HEK293 (cell line): ENCODE data around the gene SMPD3.

Source experiments
- CTCF ChIA-PET: fragments of 350-600 bp; formaldehyde crosslinking; extraction: SDS; loops from one replicate; lab custom pipeline; 2021; ENCODE audit warnings: antibody characterized with exemption; lab: Yijun Ruan, JAX
- POLR2A ChIA-PET: fragments of 300-600 bp; formaldehyde crosslinking; extraction: SDS; loops from one replicate; lab custom pipeline; 2020; ENCODE audit warnings: antibody characterized with exemption, inconsistent platforms; lab: Yijun Ruan, JAX
- H3K27ac ChIP-seq: fragments of 200-500 bp; sonication (Bioruptor generic); 2 replicates; pipeline ENCODE4 v1.5.1; 2014; ENCODE audit warnings: low read depth, low read length, control low read depth, inconsistent platforms; ENCODE audit errors: extremely low read depth
- H3K36me3 ChIP-seq, 2 experiments: fragments of 200-500 bp in 1 of 2; sonication (Bioruptor generic) in 1 of 2; 1 replicate in 1 of 2; 2 replicates in 1 of 2; pipeline ENCODE4 v1.5.1; 2014 to 2017; ENCODE audit warnings: inconsistent platforms in 2 of 2, low read length in 2 of 2; ENCODE audit not compliant: control insufficient read depth in 2 of 2, insufficient read depth in 1 of 2
- H3K4me1 ChIP-seq: fragments of 200-500 bp; sonication (Bioruptor generic); 2 replicates; pipeline ENCODE4 v1.5.1; 2014; ENCODE audit warnings: mild to moderate bottlenecking, low read length, inconsistent platforms; ENCODE audit not compliant: control insufficient read depth, insufficient read depth
- H3K4me3 ChIP-seq: 2 replicates; pipeline ENCODE4 v1.5.1; 2011; ENCODE audit warnings: low read depth, mild to moderate bottlenecking, control low read depth, low read length, moderate library complexity
- H3K9me3 ChIP-seq: fragments of 200-500 bp; sonication (Bioruptor generic); 2 replicates; pipeline ENCODE4 v1.5.1; 2014; ENCODE audit warnings: low read depth, low read length, inconsistent platforms; ENCODE audit not compliant: control insufficient read depth, insufficient read depth
- GLI2 ChIP-seq: fragments of 450-650 bp; formaldehyde crosslinking; IDR thresholded peaks from 2 replicates; pipeline ENCODE4; 2017; ENCODE audit warnings: missing biosample characterization, missing genetic modification characterization, low read depth, borderline replicate concordance
- KLF10 ChIP-seq: fragments of 450-650 bp; IDR thresholded peaks from 2 replicates; pipeline ENCODE4 v1.5.1; 2018; ENCODE audit warnings: missing biosample characterization, mild to moderate bottlenecking, missing genetic modification characterization
- MZF1 ChIP-seq: fragments of 450-650 bp; formaldehyde crosslinking; IDR thresholded peaks from 2 replicates; pipeline ENCODE4 v1.5.1; 2017; ENCODE audit warnings: missing biosample characterization, missing genetic modification characterization, borderline replicate concordance
- ZNF174 ChIP-seq: fragments of 450-650 bp; formaldehyde crosslinking; IDR thresholded peaks from 2 replicates; pipeline ENCODE4 v1.5.0; 2017; ENCODE audit warnings: missing biosample characterization, mild to moderate bottlenecking, missing genetic modification characterization
- ZNF211 ChIP-seq: fragments of 450-650 bp; formaldehyde crosslinking; IDR thresholded peaks from 2 replicates; pipeline ENCODE4 v1.5.1; 2016; ENCODE audit warnings: low read depth, missing biosample characterization, missing genetic modification characterization
- ZNF354C ChIP-seq: fragments of 450-650 bp; formaldehyde crosslinking; IDR thresholded peaks from 2 replicates; pipeline ENCODE4 v1.5.1; 2016; ENCODE audit warnings: missing biosample characterization, missing genetic modification characterization, low read depth, borderline replicate concordance
- ZNF473 ChIP-seq: fragments of 450-650 bp; formaldehyde crosslinking; IDR thresholded peaks from 2 replicates; pipeline ENCODE4 v1.5.1; 2017; ENCODE audit warnings: missing biosample characterization, missing genetic modification characterization
- ZNF544 ChIP-seq: fragments of 450-650 bp; formaldehyde crosslinking; IDR thresholded peaks from 2 replicates; pipeline ENCODE4 v1.5.0; 2017; ENCODE audit warnings: missing biosample characterization, missing genetic modification characterization
- ZNF555 ChIP-seq: fragments of 450-650 bp; formaldehyde crosslinking; conservative IDR thresholded peaks from 2 replicates; pipeline ENCODE4 v1.5.1; 2017; ENCODE audit warnings: missing biosample characterization, mild to moderate bottlenecking, missing genetic modification characterization, inconsistent platforms
- ZNF670 ChIP-seq: fragments of 450-650 bp; formaldehyde crosslinking; IDR thresholded peaks from 2 replicates; pipeline ENCODE4 v1.5.1; 2016; ENCODE audit warnings: missing biosample characterization, missing genetic modification characterization, low read depth
- ZNF76 ChIP-seq: fragments of 450-650 bp; formaldehyde crosslinking; IDR thresholded peaks from 2 replicates; pipeline ENCODE4; 2016; ENCODE audit warnings: low read depth, missing biosample characterization, missing genetic modification characterization, borderline replicate concordance
- TF ChIP-seq, protein P1 (sequence below): fragments of 450-650 bp; formaldehyde crosslinking; IDR thresholded peaks from 2 replicates; pipeline ENCODE4 v1.5.1; 2016; ENCODE audit warnings: missing biosample characterization, missing genetic modification characterization
- TF ChIP-seq, protein P2 (sequence below): fragments of 450-650 bp; formaldehyde crosslinking; IDR thresholded peaks from 2 replicates; pipeline ENCODE4 v1.5.1; 2016; ENCODE audit warnings: missing biosample characterization, missing genetic modification characterization
- TF ChIP-seq, protein P3 (sequence below): fragments of 450-650 bp; formaldehyde crosslinking; IDR thresholded peaks from 2 replicates; pipeline ENCODE4 v1.5.1; 2017; ENCODE audit warnings: missing biosample characterization, missing genetic modification characterization

The SMPD3 gene

DNA sequence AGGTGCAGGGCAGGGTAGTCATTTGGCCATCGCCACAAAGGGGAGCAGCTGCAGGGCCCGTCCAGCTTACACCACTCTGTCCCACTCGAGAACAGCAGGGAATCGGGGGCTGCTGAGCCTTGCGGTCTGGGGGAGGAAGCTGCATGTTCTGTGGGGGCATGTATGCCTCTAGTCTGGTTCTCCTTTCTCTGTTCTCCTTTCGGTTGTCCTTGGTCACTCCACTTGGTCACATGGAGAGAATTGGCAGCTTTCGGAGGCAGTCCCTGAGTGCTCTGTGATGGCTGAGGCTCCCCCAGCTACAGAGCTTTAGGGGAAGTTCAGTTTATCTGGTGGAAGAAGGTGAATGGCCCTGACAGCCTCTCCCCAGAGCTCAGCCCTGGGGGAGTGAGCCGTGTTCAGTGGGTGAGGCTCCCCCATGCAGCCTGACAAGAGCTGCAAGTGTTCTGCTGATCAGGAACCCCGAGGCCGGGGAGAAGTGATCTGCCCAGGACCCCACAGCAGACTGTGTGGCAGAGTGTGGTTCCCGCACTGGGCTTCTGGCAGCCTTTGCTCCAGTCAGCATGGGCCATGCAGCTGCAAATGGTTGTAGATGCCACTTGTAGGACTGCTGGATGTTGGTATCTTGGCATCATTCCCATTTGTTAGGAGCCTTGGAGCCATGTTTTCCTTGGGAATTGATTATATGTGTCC, 22.3 kb upstream of the SMPD3 start:
- no peaks in the 10 kb centered on the region for H3K4me1 ChIP-seq
- H3K9me3 ChIP-seq, result no peaks in the 10 kb centered on the region
- ChIA-PET POLR2A (no interaction called here), CTCF (interaction anchor here (0.6 to 1.6 kb wide), 4 partner anchors 25 to 520 kb away, joined by 3 to 5 read pairs (median 4); no protein-coding TSS in a partner anchor)
- TF ChIP-seq, protein P1, sequence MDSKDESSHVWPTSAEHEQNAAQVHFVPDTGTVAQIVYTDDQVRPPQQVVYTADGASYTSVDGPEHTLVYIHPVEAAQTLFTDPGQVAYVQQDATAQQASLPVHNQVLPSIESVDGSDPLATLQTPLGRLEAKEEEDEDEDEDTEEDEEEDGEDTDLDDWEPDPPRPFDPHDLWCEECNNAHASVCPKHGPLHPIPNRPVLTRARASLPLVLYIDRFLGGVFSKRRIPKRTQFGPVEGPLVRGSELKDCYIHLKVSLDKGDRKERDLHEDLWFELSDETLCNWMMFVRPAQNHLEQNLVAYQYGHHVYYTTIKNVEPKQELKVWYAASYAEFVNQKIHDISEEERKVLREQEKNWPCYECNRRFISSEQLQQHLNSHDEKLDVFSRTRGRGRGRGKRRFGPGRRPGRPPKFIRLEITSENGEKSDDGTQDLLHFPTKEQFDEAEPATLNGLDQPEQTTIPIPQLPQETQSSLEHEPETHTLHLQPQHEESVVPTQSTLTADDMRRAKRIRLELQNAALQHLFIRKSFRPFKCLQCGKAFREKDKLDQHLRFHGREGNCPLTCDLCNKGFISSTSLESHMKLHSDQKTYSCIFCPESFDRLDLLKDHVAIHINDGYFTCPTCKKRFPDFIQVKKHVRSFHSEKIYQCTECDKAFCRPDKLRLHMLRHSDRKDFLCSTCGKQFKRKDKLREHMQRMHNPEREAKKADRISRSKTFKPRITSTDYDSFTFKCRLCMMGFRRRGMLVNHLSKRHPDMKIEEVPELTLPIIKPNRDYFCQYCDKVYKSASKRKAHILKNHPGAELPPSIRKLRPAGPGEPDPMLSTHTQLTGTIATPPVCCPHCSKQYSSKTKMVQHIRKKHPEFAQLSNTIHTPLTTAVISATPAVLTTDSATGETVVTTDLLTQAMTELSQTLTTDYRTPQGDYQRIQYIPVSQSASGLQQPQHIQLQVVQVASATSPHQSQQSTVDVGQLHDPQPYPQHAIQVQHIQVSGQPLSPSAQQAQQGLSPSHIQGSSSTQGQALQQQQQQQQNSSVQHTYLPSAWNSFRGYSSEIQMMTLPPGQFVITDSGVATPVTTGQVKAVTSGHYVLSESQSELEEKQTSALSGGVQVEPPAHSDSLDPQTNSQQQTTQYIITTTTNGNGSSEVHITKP (tag by site-specific recombination), result no peak
- no peak for TF ChIP-seq ZNF76 (tag by site-specific recombination)
- TF ChIP-seq, protein P2, sequence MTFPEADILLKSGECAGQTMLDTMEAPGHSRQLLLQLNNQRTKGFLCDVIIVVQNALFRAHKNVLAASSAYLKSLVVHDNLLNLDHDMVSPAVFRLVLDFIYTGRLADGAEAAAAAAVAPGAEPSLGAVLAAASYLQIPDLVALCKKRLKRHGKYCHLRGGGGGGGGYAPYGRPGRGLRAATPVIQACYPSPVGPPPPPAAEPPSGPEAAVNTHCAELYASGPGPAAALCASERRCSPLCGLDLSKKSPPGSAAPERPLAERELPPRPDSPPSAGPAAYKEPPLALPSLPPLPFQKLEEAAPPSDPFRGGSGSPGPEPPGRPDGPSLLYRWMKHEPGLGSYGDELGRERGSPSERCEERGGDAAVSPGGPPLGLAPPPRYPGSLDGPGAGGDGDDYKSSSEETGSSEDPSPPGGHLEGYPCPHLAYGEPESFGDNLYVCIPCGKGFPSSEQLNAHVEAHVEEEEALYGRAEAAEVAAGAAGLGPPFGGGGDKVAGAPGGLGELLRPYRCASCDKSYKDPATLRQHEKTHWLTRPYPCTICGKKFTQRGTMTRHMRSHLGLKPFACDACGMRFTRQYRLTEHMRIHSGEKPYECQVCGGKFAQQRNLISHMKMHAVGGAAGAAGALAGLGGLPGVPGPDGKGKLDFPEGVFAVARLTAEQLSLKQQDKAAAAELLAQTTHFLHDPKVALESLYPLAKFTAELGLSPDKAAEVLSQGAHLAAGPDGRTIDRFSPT (tag by site-specific recombination), result no peak
- TF ChIP-seq ZNF473 (tag by site-specific recombination), result no peak
- TF ChIP-seq KLF10, result no peak
- no peak for TF ChIP-seq ZNF544 (tag by site-specific recombination)
- TF ChIP-seq, protein P3, sequence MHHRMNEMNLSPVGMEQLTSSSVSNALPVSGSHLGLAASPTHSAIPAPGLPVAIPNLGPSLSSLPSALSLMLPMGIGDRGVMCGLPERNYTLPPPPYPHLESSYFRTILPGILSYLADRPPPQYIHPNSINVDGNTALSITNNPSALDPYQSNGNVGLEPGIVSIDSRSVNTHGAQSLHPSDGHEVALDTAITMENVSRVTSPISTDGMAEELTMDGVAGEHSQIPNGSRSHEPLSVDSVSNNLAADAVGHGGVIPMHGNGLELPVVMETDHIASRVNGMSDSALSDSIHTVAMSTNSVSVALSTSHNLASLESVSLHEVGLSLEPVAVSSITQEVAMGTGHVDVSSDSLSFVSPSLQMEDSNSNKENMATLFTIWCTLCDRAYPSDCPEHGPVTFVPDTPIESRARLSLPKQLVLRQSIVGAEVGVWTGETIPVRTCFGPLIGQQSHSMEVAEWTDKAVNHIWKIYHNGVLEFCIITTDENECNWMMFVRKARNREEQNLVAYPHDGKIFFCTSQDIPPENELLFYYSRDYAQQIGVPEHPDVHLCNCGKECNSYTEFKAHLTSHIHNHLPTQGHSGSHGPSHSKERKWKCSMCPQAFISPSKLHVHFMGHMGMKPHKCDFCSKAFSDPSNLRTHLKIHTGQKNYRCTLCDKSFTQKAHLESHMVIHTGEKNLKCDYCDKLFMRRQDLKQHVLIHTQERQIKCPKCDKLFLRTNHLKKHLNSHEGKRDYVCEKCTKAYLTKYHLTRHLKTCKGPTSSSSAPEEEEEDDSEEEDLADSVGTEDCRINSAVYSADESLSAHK (tag by site-specific recombination), result no peak
- TF ChIP-seq ZNF555, result no peak
- no peaks in the 10 kb centered on the region for H3K36me3 ChIP-seq
- no peak overlapping the region for H3K27ac ChIP-seq
- no peak overlapping the region for H3K4me3 ChIP-seq

DNA sequence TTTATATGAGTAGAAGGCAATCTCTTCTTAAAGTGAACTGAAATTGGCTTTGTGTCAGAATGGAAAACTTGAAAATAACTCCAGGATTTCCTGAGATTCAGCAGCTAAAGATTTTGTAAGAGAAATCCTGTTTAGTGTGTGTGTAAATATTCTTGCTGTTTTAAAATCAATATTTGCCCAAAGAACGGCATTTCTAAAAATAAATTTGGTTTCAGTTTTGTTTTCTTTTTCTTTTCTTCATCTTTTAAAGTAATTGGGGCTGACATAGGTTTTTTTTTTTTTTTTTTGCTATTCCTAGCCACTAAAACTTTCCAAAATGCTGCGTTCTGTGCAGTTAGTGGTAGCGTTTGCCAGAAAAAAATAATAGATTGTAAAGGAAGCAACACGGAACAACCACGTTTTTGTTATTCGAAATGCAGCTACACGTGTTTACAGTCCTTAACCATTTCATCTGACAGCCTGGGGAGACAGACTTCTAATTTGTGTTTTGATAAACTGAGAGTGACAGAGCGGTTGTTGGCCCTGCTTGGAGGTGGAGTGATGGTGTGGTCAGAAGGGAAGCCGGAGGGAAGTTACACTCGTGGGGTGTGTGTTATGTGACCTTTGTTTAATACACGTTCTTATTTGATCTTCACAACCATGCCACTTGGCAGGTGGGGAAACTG, 21.6 kb upstream of the SMPD3 start:
- Histone ChIP-seq H3K36me3 (no peaks in the 10 kb centered on the region), H3K4me1 (no peaks in the 10 kb centered on the region), H3K9me3 (no peaks in the 10 kb centered on the region), H3K27ac (no peak overlapping the region), H3K4me3 (no peak overlapping the region)
- CTCF ChIA-PET, result interaction anchor here (0.6 to 0.7 kb wide), 5 partner anchors 12 to 468 kb away, joined by 3 to 5 read pairs (median 4); no protein-coding TSS in a partner anchor
- POLR2A ChIA-PET, result no interaction called here
- TF ChIP-seq ZNF670 (no peak), ZNF211 (tag by site-specific recombination) (no peak), ZNF174 (tag by site-specific recombination) (no peak)

DNA sequence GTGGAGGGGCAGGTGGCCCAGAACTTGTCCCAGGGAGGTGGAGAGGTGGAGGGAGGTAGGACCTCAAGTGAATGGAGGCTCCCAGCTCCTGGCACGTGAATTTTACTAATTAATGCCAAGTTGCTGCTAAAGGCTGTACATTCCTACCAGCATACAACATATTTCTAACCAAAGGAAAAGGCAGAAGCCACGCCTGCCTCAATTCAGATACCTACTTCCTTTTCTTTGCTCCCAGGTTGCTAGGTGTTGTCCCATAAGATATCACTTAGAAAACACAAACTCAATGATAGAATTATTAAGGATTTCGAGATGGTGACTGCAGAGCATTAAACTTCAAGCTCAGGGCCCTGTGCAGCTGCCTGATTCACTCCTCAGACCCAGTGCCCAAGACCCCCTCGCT, 20.5 kb upstream of the SMPD3 start:
- no peak overlapping the region for H3K27ac ChIP-seq
- TF ChIP-seq ZNF354C (tag by site-specific recombination), result no peak
- TF ChIP-seq MZF1 (tag by site-specific recombination), result no peak
- TF ChIP-seq GLI2 (tag by site-specific recombination), result no peak
- TF ChIP-seq, all 188 proteins: peak for 0
- Histone ChIP-seq H3K4me1 (no peaks in the 10 kb centered on the region), H3K4me3 (no peak overlapping the region), H3K36me3 (no peaks in the 10 kb centered on the region), H3K9me3 (no peaks in the 10 kb centered on the region)
- ChIA-PET CTCF (no interaction called here), POLR2A (no interaction called here)
